ENCODE measurements around the gene ARFIP2.

DNA sequence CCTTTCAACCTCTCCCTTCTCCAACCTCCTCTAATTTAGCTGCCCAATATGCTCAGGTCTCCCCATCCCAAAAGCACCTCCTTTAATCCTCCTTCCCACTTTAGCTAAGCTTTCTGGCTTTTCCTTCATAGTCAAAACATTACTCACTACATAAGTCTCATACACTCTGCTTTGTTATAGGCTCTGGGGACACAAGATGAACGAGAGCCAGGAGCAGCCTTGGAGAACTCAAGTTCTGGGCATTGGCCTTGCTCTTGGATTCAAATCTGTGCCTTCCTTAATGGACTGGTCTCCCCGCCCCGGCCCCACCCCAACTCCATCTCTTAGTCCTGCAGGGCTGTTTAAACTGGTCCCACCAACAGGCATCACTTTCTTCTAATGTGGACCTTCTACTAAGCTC is 28.9 kb downstream of the ARFIP2 start:
- TF ChIP-seq, protein P1, sequence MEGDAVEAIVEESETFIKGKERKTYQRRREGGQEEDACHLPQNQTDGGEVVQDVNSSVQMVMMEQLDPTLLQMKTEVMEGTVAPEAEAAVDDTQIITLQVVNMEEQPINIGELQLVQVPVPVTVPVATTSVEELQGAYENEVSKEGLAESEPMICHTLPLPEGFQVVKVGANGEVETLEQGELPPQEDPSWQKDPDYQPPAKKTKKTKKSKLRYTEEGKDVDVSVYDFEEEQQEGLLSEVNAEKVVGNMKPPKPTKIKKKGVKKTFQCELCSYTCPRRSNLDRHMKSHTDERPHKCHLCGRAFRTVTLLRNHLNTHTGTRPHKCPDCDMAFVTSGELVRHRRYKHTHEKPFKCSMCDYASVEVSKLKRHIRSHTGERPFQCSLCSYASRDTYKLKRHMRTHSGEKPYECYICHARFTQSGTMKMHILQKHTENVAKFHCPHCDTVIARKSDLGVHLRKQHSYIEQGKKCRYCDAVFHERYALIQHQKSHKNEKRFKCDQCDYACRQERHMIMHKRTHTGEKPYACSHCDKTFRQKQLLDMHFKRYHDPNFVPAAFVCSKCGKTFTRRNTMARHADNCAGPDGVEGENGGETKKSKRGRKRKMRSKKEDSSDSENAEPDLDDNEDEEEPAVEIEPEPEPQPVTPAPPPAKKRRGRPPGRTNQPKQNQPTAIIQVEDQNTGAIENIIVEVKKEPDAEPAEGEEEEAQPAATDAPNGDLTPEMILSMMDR (IDR thresholded peaks at IDR 0.05 in 8 of 11, conservative IDR thresholded peaks at IDR 0.05 in 3 of 11) = no peak
- TF ChIP-seq POLR2A (IDR thresholded peaks at IDR 0.05) = no peak

Data from spleen (tissue), 7 donors.